Sigmoid colon (tissue), 4 donors: ENCODE results near the gene AIG1.

Source experiments
- CTCF ChIP-seq, 4 experiments: fragments of 450-650 bp in 3 of 4; fragments of 200-600 bp in 1 of 4; IDR thresholded peaks; one replicate each; pipeline ENCODE4 v1.5.1; 2016 to 2019; ENCODE audit warnings: antibody characterized with exemption in 4 of 4, mild to moderate bottlenecking in 3 of 4, moderate library complexity in 2 of 4
- POLR2A ChIP-seq, 2 donors: fragments of 450-650 bp; IDR thresholded peaks; one replicate each; pipeline ENCODE4 v1.6.1; 2016; ENCODE audit warnings: antibody characterized with exemption in 2 of 2, mild to moderate bottlenecking in 2 of 2, moderate library complexity in 2 of 2
- POLR2AphosphoS5 ChIP-seq, 4 donors: sonication (generic); formaldehyde crosslinking; IDR thresholded peaks; one replicate each; pipeline ENCODE4 v1.6.1; 2017; ENCODE audit warnings: antibody characterized with exemption in 4 of 4

- TF ChIP-seq CTCF (IDR thresholded peaks at IDR 0.05), result no peak
- TF ChIP-seq POLR2AphosphoS5 (IDR thresholded peaks at IDR 0.05), result no peak
- no peak for TF ChIP-seq POLR2A (IDR thresholded peaks at IDR 0.05)
Observed at GRCh38 chr6:143165315-143165855, 104.7 kb downstream of the AIG1 start.
